Thyroid gland (tissue), 4 donors: ENCODE results near the gene FBXW4. TPM values are rescaled to one million over a fixed set of nuclear protein-coding genes. Genes with fewer than 3 reads are reported as not detected.

Experiments
- microRNA-seq: library from miRNA; unstranded; fragments of <30 nt; microRNA quantifications from one replicate; pipeline ENCODE4, GENCODE V29; 2016
- small RNA-seq: library from RNA; depleted of rRNA; stranded (forward); fragments of <200 nt; gene quantifications from one replicate; pipeline ENCODE3, GENCODE V24; 2016
- total RNA-seq, 4 donors: library from RNA; depleted of rRNA; stranded (reverse); fragments of >200 nt; gene quantifications; one replicate each; pipeline ENCODE4 v1.2.3, GENCODE V29; 2016

FBXW4 gene
- total RNA-seq, 4 donors from 2014 or later: 59.5 to 94.2 (median 72.2) TPM

Small RNA genes lying within 50 kb of the gene (microRNA-seq; reads per million reads assigned to microRNA genes)
- gene MIR3158-1: not detected
- not detected for gene MIR3158-2

Small RNA genes lying within 50 kb of the gene (small RNA-seq; reads per million reads assigned to genes)
- gene MIR3158-1 (not detected), gene RNU6-1165P (not detected)

Other genes with a start within 250 kb of the FBXW4 start
- 10 to 100 TPM; 26.2 to 34.9 (median 33.1) TPM for gene POLL, start 106.9 kb downstream of the FBXW4 start, total RNA-seq
- 10 to 100 TPM; 18.1 to 73.0 (median 37.3) TPM for gene DPCD, start 106.8 kb downstream of the FBXW4 start, total RNA-seq
- gene FGF8, start 80.9 kb upstream of the FBXW4 start, total RNA-seq: not detected
- gene NPM3, start 88.3 kb upstream of the FBXW4 start, total RNA-seq: 10 to 100 TPM in 3 of 4 donors, 1 to 10 TPM in 1; 9.0 to 27.3 (median 20.7) TPM
- 100 to 1,000 TPM; 114 to 205 (median 157) TPM for gene OGA, start 123.3 kb upstream of the FBXW4 start, total RNA-seq
- gene KCNIP2, start 148.6 kb upstream of the FBXW4 start, total RNA-seq: 1 to 10 TPM; 1.0 to 3.5 (median 1.4) TPM